ENCODE measurements around the gene ZNF358. TPM values are rescaled to one million over a fixed set of nuclear protein-coding genes. Genes with fewer than 3 reads are reported as not detected.

Gene ZNF358
- total and polyA plus RNA-seq, 2 of the 13 experiments (the other 11 are each of a cell fraction or from before 2014, with no cell fraction given) = 9.1 to 37.0 TPM

GRCh38 chr19:7562646-7563393 is 46.9 kb downstream of the ZNF358 start (continued):
- TF ChIP-seq MNT (IDR thresholded peaks at IDR 0.05) (no peak), LCORL (IDR thresholded peaks at IDR 0.05) (no peak), LCORL (CRISPR knock-in tag; IDR thresholded peaks at IDR 0.05) (0 out of 2 replicates have a peak, but pooled peaks have one; percentile 45), ZFP82 (CRISPR knock-in tag; IDR thresholded peaks at IDR 0.05; ENCODE audit: borderline replicate concordance) (peak; percentile 88; the same call in 1 of the 2 replicates), ZBTB46 (CRISPR knock-in tag; IDR thresholded peaks at IDR 0.05; ENCODE audit: borderline replicate concordance) (no peak), SRY (CRISPR knock-in tag; IDR thresholded peaks at IDR 0.05) (peak; percentile 99), TARDBP (CRISPR knock-in tag; IDR thresholded peaks at IDR 0.05) (no peak), JUN (CRISPR knock-in tag; IDR thresholded peaks at IDR 0.05) (peak; percentile 56; the same call in 1 of the 2 replicates), PRDM10 (CRISPR knock-in tag; IDR thresholded peaks at IDR 0.05; ENCODE audit: low read depth) (peak; percentile 91), NKX3-1 (CRISPR knock-in tag; IDR thresholded peaks at IDR 0.05) (peak; percentile 100), TRAFD1 (CRISPR knock-in tag; IDR thresholded peaks at IDR 0.05; ENCODE audit: borderline replicate concordance) (peak; percentile 64; the same call in 1 of the 2 replicates), ZNF143 (CRISPR knock-in tag; IDR thresholded peaks at IDR 0.05) (peak; percentile 67), CAMTA2 (CRISPR knock-in tag; IDR thresholded peaks at IDR 0.05; ENCODE audit: borderline replicate concordance) (peak; percentile 99), ZNF510 (CRISPR knock-in tag; IDR thresholded peaks at IDR 0.05; ENCODE audit: low read depth) (peak; percentile 95), NFYB (CRISPR knock-in tag; IDR thresholded peaks at IDR 0.05) (peak; percentile 67), ZNF572 (CRISPR knock-in tag; IDR thresholded peaks at IDR 0.05) (no peak), MLX (CRISPR knock-in tag; IDR thresholded peaks at IDR 0.05) (peak; percentile 86), ZNF761 (CRISPR knock-in tag; conservative IDR thresholded peaks at IDR 0.05) (peak; percentile 95), POLR2AphosphoS5 (IDR thresholded peaks at IDR 0.05; ENCODE audit: low read depth, low read length) (no peak), ZSCAN21 (CRISPR knock-in tag; IDR thresholded peaks at IDR 0.05; ENCODE audit: borderline replicate concordance) (peak; percentile 89), ZSCAN22 (CRISPR knock-in tag; IDR thresholded peaks at IDR 0.05) (peak; percentile 82; the same call in 1 of the 2 replicates)

Measured in HepG2 (cell line).